ENCODE data around the gene NECAB2.

GRCh38 chr16:83978401-83978904 is 10.4 kb downstream of the NECAB2 start:
- TF ChIP-seq POLR2A (IDR thresholded peaks at IDR 0.05; ENCODE audit: low read length) (no peak), GATA1 (IDR thresholded peaks at IDR 0.05; ENCODE audit: low read depth, low read length) (no peak)

Data from erythroblast (primary cell).